ENCODE results near the gene PLCH1.

Gene PLCH1

GRCh38 chr3:155602307-155602706 is 142.6 kb downstream of the PLCH1 start:
- ChIA-PET POLR2A (no interaction called here), CTCF (no interaction called here)
- DNase-seq (ENCODE audit: low read depth, low spot score) = no peak
- no peak overlapping the region for H3K4me3 ChIP-seq (ENCODE audit: low read depth, low read length)
- TF ChIP-seq CTCF (IDR thresholded peaks at IDR 0.05; ENCODE audit: insufficient read depth, low read length, missing control alignments) = no peak

- no peak for DNase-seq (ENCODE audit: low read depth, low spot score)
- no peak overlapping the region for H3K4me3 ChIP-seq (ENCODE audit: low read depth, low read length)
- POLR2A ChIA-PET = no interaction called here
- CTCF ChIA-PET = interaction anchor here (1.0 kb wide), 1 partner anchor 216 kb away, joined by 3 read pairs; no protein-coding TSS in a partner anchor
- TF ChIP-seq CTCF (IDR thresholded peaks at IDR 0.05; ENCODE audit: insufficient read depth, low read length, missing control alignments) = no peak
These were observed 146.2 kb downstream of the PLCH1 start for GRCh38 chr3:155598671-155599070.

- CTCF ChIA-PET = interaction anchor here (1.4 kb wide), 1 partner anchor 214 kb away, joined by 3 read pairs; no protein-coding TSS in a partner anchor
- TF ChIP-seq CTCF (IDR thresholded peaks at IDR 0.05; ENCODE audit: insufficient read depth, low read length, missing control alignments) = no peak
- POLR2A ChIA-PET = no interaction called here
- DNase-seq (ENCODE audit: low read depth, low spot score) = no peak
- H3K4me3 ChIP-seq (ENCODE audit: low read depth, low read length) = no peak overlapping the region
These were observed 148.3 kb downstream of the PLCH1 start for GRCh38 chr3:155596615-155597014.

- ChIA-PET POLR2A (no interaction called here), CTCF (interaction anchor here (1.4 kb wide), 1 partner anchor 213 kb away, joined by 3 read pairs; no protein-coding TSS in a partner anchor)
- no peak overlapping the region for H3K4me3 ChIP-seq (ENCODE audit: low read depth, low read length)
- TF ChIP-seq CTCF (IDR thresholded peaks at IDR 0.05; ENCODE audit: insufficient read depth, low read length, missing control alignments) = no peak
- DNase-seq (ENCODE audit: low read depth, low spot score) = no peak
These were observed 149.5 kb downstream of the PLCH1 start for GRCh38 chr3:155595371-155595770.

- no peak overlapping the region for H3K4me3 ChIP-seq (ENCODE audit: low read depth, low read length)
- ChIA-PET CTCF (no interaction called here), POLR2A (no interaction called here)
- no peak for DNase-seq (ENCODE audit: low read depth, low spot score)
- TF ChIP-seq CTCF (IDR thresholded peaks at IDR 0.05; ENCODE audit: insufficient read depth, low read length, missing control alignments) = no peak
These were observed 150.2 kb downstream of the PLCH1 start for GRCh38 chr3:155594526-155595187.

GRCh38 chr3:155587581-155587980 is 157.3 kb downstream of the PLCH1 start:
- POLR2A ChIA-PET = no interaction called here
- no peak for TF ChIP-seq CTCF (IDR thresholded peaks at IDR 0.05; ENCODE audit: insufficient read depth, low read length, missing control alignments)
- no peak overlapping the region for H3K4me3 ChIP-seq (ENCODE audit: low read depth, low read length)
- no peak for DNase-seq (ENCODE audit: low read depth, low spot score)
- CTCF ChIA-PET = no interaction called here
